GM08714 (cell line): ENCODE results near the gene C5orf63.
"Not testable (repeated sequence)": the region's sequence is repeated elsewhere in the genome, so short reads cannot be mapped to it uniquely, and the experiment has no call there.

Experiments used
- H3K4me3 ChIP-seq: fragments of 200-500 bp; sonication (Bioruptor generic); 2 replicates; pipeline ENCODE4 v1.5.1; 2014; ENCODE audit warnings: mild to moderate bottlenecking, low read length, inconsistent platforms
- ZNF274 ChIP-seq: IDR thresholded peaks from 2 replicates; pipeline ENCODE4 v1.6.1; 2012; ENCODE audit warnings: mild to moderate bottlenecking, low read depth, low read length

C5orf63 gene

DNA sequence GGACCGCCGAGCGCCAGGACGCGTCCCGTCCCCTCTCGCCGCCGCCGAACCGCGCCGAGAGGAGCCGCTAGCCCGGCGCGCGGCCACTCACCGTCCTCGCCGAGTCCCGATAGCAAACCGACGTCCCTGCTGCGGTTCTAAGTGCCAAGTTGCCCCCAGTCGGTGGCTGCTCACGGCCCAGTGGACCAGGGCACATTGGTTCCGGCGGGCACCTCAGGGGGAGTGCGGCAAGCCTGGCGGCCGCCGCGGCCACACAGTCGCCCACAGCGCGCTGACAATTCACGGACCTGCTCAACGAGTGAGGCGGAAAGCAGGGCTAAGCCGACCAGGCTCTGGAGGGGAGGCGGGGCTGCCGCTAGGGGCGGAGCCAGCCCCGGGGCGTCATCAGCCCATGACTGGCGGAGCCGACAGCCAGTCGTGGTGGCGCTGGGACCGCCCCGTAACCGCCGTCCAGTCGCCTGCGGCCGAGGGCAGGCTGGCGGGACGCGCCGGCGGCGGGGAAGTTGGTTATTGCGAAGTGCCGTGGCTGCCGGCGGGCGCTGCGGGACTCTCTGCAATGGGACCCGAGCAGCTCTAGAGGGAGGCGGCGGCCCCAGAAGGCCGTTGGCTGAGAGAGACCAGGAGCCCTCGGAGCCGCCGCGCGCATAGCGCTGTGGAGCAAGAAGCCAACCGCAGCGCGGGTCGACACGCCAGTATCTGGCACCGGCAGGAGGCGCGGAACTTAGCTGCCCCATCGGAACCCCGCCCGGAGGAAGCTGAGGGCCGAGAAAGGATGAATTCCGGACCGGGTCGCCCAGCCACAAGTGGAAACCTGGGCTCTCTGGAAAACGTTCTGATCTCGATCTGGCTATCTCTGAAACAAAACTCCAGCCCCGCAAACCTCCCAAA lies 42.8 kb downstream of the C5orf63 start, which contains the start of gene MARCHF3:
Gene MARCHF3, minus strand, starts transcription at position 300 of the 888 bp plus-strand sequence. CDS start 112,387 bp downstream, outside the sequence.
- peak within 1 kb of the TSS; percentile 82 for H3K4me3 ChIP-seq
- TF ChIP-seq ZNF274, result no peak

DNA sequence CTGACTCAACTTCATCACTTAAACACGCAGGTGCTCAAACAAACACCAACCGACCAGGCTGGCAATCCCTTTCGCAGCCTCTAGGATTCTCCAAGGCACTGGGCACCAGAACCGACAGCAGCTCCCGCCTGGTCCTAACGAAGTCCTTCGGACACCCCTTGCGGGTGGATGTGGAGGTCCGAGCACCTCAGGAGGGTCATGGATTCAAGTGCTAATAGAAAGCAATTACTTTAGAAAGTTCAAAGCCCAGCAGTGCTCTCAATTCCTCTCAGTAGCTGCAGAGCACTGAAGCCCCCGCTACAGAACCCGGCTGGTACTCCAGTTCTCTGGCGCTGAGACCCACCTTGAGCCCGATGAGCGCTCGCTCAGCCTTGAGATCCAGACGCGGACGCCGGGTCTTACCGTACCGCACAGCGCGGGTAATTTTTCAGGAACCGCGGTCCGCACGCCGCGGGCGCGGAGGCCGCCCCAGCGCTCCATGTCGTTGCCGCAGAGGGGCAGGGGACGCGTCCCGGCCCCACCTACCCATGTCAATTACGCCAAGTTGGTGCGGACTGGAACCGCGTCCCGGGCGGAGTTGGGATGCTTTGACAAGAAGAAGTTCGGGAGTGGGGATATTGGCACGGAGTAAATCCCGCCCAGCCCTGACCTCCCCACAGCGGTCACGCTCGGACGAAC lies 43.6 kb downstream of the C5orf63 start:
- no peak for TF ChIP-seq ZNF274
- peak overlapping the region; percentile 72 for H3K4me3 ChIP-seq

DNA sequence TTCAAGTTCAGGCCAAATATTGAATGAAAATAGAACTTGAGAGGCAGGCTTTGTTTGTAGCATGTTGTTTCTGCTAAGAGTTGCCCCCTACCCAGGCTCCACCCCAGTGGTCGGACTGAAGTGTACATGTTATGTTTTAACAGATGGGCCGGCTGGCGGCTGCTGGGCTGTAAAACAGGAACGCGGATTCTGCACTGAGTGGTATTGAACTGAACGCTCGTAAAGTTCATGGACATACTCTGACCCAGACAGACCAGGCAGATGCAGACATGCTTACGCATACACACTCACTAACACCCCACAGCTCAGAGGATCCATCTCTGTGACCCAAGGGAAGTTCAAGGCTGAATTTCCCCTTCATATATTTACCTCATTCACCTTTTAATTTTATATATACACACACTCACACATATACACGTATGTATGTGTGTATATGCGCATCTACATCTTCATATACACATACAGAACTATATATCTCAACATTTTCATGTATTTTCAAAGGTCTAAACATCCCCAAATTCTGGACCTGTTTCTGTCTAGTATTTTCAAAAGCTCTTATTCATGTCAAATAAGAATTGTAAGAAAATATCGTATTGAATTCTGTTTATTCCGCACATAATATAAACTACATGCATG lies 44.4 kb downstream of the C5orf63 start:
- peak overlapping the region; percentile 72 for H3K4me3 ChIP-seq
- no peak for TF ChIP-seq ZNF274

DNA sequence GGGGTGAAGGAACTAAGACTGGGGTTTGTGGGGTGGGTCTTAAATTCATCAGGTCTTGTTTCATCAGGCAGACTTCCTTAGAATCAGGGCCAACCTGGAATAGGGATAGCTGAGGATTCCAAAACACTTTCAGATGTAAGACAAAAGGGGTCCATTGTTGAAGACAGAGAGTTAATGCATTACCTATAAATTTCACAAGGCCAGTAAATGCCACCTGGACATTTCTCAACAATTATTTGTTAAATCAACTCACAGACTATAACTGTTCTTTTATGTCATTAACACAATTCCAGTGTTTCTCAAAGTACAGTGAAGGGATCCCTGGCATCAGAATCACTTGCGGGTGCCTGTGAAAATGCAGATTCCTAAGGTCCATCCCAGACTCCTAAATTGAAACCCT lies 45.8 kb downstream of the C5orf63 start:
- H3K4me3 ChIP-seq, result no peak overlapping the region
- TF ChIP-seq ZNF274, result no peak

DNA sequence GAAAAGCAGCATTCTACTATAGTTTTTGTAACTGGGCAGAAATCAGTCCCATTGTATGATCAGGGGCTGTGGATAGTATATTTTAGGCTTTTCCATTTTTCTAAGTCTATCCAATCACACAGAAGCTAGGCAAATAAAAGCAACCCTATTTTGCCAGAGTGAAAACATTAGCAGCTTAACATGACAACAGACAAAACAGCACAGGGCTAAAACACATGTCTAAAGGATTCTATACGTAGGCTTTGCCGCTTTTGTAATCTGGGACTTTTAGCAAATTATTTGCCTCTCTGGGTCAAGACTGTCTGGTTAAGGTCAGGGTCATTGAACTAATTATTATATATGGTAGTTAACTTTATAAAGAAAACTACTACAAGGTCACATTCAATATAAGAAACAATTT lies 47.1 kb downstream of the C5orf63 start:
- no peak for TF ChIP-seq ZNF274
- no peak overlapping the region for H3K4me3 ChIP-seq

DNA sequence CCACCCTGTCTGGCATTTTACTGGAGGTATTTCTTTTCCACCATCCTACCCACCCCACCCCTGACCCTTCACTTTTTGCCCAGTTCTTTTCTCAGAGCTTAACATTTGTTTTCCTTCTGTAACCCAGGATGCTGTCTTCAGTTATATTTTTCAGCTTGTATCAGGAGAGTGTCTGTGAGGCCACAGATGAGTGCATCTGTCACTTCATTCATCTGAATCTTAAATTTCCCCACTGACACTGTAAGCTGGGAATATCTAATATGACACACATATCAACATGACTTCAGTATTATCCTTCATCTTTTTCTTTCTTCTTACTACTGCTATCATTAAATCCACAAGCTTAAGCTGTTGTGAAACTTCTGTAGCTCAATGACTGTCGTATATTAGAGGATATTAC lies 47.8 kb downstream of the C5orf63 start:
- TF ChIP-seq ZNF274, result no peak
- H3K4me3 ChIP-seq, result no peak overlapping the region

DNA sequence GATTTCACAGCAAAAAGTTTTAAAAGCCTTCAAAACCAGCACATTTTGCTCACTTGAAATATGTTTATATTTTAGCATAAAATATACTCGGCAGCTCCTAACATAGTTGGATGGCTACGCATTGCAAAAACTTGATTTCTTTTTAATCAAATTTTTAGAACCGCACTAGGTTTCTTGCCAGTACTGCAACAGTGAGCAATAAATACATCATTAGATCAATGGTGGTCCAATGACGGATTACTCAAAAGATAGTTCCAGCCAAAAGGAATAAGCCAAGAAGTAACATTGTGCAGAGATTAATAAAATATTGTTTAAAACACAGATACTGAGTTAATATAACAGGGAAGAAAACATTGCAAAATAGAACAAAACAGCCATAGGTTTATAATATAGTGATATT lies 48.5 kb downstream of the C5orf63 start:
- TF ChIP-seq ZNF274, result no peak
- no peak overlapping the region for H3K4me3 ChIP-seq

DNA sequence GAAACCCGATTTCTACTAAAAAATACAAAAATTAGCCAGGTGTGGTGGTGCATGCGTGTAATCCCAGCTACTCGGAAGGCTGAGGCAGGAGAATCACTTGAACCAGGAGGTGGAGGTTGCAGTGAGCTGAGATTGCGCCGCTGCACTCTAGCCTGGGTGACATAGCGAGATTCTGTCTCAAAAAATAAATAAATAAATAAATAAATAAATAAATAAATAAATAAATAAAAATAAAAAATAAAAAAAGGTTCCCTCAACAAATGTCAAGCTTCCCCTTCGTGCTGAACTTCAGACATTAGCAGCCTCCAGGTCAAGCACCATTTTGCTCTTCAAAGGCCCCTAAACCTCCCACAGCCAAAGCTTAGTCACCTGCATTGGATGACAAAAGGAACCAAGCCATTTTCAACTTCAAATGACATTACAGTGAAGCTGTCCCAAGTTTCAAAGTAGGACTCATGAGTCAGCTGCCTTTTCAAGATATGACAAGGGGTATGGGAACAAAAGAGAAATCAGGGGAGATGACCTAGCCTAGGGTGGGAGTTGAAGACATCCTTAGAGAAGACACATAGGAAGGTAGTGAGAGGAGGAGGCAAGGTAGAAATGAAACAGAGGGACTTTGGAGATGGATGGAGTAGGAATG lies 49.6 kb downstream of the C5orf63 start:
- not testable (repeated sequence) for H3K4me3 ChIP-seq

DNA sequence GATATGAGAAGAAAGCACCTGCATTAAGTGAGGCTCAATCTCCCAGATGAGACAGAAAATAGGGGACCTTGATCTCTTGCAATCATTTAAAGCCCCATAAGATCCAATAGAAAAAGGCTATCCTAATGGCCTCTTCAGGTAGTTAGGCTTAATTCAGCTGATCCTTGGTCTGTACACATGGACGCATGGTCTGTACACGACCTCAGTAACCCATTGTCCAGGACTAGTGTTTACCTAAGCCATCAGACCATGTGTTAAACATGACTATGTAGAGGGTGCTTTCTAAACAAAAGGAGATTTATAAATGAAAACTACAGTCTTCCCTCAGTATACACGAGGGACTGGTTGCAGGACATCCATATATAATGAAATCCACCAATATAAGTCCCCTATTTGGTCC lies 50.5 kb downstream of the C5orf63 start:
- TF ChIP-seq ZNF274, result no peak
- no peak overlapping the region for H3K4me3 ChIP-seq

DNA sequence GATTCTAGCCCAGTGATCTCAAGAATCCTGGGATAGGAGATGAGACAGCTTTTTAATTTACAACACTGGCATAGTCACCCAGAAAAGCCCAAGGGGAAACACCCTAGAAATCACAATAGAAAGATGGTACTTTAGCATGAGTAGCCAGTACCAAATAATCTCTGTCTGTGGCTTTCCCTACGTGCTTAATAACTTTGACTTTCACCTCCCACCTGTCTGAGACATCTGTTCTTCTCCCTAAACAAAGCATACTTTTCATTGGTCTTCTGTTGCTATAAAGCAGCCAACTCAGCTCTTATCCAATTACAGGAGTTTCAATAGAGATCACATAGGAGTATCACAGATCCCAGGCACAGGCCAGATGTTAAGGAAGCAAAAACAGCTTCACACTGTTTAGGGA lies 53.4 kb downstream of the C5orf63 start:
- no peak overlapping the region for H3K4me3 ChIP-seq
- no peak for TF ChIP-seq ZNF274

DNA sequence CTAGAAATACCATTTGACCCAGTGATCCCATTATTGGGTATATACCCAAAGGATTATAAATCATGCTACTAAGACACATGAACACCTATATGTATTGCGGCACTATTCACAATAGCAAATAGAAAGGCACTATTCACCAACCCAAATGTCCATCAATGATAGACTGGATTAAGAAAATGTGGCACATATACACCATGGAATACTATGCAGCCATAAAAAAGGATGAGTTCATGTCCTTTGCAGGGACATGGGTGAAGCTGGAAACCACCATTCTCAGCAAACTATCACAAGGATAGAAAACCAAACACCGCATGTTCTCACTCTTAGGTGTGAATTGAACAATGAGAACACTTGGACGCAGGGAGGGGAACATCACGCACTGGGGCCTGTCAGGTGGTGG lies 56.6 kb downstream of the C5orf63 start:
- H3K4me3 ChIP-seq, result not testable (repeated sequence)

DNA sequence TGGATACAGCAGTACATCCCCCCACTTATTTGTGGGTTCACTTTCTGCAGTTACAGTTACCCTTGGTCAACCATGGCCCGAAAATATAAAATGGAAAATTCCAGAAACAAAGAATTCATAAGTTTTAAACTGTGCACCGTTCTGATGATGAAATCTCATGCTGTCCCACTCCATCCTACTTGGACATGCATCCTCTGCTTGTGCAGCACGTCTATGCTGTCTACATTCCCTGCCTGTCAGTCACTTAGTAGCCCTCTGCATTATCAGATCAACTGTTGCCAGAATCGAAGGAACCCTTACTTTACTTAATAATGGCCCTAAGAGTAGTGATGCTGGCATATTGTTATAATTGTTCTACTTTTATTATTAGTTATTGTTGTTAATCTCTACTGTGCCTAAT lies 57.6 kb downstream of the C5orf63 start:
- no peak overlapping the region for H3K4me3 ChIP-seq
- TF ChIP-seq ZNF274, result no peak

DNA sequence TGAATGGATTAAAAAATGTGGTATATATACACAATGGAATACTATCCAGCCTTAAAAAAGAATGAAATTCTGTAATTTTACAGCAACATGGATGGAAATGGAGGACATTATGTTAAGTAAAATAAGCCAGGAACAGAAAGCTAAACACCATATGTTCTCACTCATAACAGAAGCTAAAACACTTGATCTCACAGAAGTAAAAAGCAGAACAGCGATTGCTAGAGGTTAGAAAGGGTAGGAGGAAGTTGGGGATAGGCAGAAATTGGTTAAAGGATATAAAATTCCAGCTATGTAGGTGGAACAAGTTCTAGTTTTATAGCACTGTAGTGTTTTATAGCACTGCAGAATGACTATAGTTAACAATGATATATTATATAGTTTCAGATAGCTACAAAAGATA lies 58.7 kb downstream of the C5orf63 start:
- no peak for TF ChIP-seq ZNF274
- no peak overlapping the region for H3K4me3 ChIP-seq

DNA sequence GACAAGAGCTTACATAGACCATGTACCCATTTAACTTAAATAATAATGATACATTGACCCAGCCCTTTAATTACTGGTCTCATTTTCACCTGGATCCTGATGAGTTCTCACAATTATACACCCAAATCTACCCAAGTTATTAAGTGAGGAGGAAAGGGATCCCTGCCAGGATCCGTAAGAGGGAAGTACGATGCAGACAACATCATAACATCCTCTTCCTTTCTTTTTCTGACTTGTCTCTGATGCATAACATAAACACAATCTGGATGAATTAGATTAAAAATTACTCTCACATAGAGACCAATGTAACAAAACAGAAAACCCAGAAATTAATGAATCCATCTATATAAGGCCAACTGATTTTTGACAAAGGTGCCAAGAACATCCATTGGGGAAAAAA lies 59.9 kb downstream of the C5orf63 start:
- TF ChIP-seq ZNF274, result no peak
- no peak overlapping the region for H3K4me3 ChIP-seq

DNA sequence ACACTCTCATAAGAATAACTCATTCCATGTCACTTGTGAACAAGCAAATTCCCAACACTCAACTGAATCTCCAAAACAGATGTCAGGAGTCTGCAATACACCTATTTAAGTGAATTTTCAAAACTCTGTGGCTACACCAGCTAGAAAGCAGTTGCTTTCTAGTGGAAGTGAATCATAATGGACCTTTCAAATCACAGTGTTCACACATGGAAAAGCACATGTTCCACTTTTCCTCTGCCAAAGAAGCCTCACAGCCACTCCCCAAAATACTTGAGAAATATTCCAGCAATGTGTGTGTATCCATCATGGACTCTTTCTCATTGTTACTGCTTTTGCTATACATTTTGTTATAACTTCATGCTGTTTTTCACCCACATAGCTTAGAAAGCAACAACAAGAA lies 60.4 kb downstream of the C5orf63 start:
- no peak overlapping the region for H3K4me3 ChIP-seq
- no peak for TF ChIP-seq ZNF274
